ENCODE results near the gene GAB2.

The GAB2 gene

GRCh38 chr11:78217650-78218541 lies 199.7 kb downstream of the GAB2 start:
- DNase-seq: no peak

GRCh38 chr11:78216571-78217287 lies 200.9 kb downstream of the GAB2 start:
- no peak for DNase-seq

DNA sequence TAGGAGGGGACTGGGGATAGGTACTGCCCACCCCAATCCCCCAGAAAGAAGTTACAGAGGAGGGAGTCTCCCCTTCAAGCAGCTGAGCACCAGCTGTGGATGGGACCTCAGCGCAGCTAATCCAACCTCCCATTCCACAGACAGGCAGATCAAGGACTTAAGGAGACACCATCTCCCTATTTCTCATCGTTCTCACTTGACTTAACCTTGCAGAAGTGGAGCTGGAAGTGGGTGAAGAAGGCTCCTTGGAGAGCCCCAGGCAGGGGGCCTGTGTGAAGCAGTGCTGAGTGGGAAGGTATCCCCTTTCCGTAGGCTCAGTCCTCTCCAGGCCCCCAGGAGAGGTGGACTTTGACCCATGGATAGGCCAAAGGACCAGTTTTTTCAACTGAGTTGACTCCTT lies 201.6 kb downstream of the GAB2 start:
- no peak for DNase-seq

- no peak for DNase-seq
Observed at GRCh38 chr11:78214331-78215194, 203.1 kb downstream of the GAB2 start.

DNA sequence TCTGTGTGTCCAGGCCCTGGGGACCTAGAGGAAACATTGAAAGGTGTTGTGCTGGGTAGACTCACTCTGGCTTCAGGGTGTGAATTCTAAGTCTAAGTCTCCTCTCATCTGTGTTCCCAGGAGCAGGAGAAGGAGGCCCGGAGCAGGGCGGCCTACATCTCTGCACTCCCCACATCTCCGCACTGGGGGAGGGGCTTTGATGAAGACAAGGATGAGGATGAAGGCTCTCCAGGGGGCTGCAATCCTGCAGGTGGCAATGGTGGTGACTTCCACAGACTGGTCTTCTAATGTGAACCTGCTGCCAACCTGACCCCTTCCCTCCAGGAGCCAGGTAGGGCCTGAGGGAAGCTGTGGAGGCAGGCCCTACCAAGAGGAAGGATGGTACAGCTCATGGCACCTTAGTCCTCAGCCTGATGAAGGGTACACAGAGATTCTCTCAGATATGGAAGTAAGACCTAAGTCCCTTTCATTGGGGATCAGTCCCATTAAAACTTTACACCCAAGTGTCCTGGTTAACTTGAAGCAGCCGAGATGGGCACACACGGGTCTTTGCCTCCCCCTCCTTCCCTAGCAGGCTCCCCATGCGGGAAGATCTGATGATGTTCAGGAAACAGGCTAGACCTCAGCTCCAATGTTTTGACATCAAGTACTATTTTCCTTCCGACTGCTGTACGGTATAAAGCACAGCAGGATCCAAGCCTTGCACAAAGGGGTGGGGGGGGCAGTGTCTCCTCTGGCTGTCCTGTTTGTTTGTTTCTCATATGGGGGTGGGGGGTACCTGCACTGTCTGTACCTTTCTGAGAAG lies 203.9 kb downstream of the GAB2 start:
- DNase-seq: no peak

GRCh38 chr11:78212586-78213371 lies 204.8 kb downstream of the GAB2 start:
- no peak for DNase-seq

DNA sequence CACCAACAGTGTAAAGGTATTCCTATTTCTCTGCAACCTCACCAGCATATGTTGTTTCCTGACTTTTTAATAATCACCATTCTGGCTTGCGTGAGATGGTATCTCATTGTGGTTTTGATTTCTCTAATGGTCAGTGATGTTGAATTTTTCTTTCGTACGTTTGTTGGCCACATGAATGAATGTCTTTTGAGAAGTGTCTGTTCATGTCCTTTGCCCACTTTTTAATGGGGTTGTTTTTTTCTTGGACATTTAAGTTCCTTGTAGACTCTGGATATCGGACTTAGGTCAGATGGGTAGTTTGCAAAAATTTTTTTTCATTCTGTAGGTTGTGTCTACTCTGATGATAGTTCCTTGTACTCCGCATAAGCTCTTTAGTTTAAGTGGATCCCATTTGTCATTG lies 206.1 kb downstream of the GAB2 start:
- DNase-seq: no peak

DNA sequence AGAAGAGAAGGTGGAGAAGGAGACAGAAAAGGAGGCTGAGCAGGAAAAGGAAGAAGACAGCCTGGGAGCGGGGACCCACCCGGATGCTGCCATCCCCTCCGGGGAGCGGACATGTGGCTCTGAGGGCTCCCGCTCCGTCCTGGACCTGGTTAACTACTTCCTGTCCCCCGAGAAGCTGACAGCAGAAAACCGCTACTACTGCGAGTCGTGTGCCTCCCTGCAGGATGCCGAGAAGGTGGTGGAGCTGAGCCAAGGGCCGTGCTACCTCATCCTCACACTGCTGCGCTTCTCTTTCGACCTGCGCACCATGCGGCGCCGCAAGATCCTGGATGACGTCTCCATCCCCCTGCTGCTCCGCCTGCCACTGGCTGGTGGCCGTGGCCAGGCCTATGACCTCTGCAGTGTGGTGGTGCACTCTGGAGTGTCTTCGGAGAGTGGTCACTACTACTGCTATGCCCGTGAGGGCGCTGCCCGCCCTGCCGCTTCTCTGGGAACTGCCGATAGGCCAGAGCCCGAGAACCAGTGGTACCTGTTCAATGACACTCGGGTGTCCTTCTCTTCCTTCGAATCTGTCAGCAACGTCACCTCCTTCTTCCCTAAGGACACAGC lies 207.5 kb downstream of the GAB2 start:
- DNase-seq: no peak

DNA sequence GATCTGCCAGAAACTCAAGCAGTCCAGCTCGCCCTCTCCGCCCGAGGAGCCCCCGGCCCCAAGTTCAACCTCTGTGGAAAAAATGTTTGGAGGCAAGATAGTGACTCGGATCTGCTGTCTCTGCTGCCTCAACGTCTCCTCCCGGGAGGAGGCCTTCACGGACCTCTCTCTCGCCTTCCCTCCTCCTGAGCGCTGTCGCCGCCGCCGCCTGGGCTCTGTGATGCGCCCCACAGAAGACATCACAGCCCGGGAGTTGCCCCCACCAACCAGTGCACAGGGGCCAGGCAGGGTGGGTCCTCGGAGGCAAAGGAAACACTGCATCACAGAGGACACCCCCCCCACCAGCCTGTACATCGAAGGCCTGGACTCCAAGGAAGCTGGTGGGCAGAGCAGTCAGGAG lies 208.1 kb downstream of the GAB2 start:
- DNase-seq: no peak

GRCh38 chr11:78208257-78209165 lies 209.1 kb downstream of the GAB2 start:
- no peak for DNase-seq

DNA sequence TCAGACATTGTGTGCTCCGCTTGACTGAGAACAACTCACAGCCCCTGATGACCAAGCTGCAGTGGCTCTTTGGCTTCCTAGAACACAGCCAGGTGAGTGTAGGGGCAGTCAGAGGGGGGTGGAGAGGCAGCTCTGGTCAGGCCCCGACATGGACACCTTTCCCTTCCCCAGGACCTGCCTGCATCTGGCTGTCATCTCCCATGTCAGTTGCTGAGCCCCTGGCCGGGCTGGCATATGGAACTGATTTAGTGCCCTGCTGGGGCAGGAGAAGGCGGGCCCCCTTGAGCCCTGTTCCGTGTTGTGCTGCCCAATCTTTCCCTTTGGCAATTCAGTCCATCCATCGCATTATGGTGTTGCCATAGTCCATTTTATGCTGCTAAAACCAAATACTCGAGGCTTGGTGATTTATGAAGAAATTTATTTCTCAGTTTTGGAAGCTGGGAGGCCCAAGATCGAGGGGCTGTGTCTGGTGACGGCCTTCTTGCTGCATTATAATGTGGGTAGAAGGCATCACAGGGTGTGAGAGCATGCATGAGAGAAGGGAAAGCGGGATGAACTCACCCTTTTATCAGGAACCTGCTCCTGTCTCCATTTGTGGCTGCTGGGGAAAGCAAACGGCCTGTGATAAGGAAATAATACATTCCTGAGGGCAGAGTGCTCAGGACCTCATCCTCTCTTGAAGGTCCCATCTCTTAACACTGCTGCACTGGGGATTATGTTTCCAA lies 209.9 kb downstream of the GAB2 start:
- DNase-seq: no peak

DNA sequence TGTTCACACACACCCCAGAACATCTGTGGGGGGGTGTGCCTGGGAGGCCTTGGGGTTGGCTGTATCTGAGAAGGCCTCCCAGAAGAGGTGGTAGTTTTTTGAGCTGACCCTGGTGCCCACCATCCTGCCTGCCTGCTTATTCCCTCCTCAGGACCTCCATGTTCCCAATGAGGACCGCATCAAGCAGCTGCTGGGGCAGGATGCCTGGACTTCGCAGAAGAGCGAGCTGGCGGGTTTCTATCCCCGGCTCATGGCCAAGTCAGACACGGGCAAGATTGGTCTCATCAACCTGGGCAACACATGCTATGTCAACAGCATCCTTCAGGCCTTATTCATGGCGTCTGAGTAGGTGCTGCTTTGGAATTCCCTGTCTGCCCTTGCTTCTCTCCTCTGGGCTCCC lies 211.9 kb downstream of the GAB2 start:
- no peak for DNase-seq

DNA sequence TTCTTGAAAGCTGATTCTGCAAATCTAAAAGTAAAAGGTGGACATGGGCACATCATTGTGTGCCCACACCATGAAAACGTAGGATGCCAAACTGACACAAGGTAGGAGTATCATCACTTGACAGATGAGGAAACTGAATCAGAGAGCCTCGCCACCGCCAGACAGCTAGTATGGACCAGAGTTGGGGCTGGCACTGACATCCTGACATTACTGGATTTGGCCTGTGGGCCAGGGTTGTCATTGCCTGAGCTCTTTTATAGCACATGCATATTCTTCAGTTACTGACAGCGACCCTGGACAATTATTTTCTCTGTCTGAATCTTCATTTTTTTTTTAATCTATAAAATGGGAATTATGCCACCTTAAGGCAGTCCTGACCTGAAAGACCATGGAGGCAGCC lies 212.4 kb downstream of the GAB2 start:
- DNase-seq: no peak

GRCh38 chr11:78203184-78203583 lies 214.4 kb downstream of the GAB2 start:
- no peak for DNase-seq

DNA sequence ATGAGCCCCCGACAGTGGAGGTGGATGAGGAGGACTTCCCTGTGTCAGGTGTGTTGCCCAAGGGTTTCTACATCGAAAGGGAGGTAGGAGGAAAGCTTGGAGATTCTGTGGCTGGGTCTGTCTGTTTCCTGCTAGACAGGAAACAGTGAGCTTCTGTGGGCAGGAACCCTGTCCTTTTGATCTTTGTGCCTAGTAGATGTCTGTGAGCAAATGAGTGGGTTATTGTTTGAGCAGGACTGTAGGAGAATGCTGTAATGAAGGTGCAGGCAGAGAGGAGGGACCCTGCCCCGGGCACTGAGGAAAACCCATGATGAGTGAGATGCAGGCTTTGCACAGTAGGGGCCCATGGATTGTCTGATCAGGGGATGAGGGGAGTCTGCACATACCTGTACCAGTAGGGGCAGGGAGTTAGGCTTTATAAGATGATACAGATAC lies 214.9 kb downstream of the GAB2 start:
- DNase-seq: no peak

DNA sequence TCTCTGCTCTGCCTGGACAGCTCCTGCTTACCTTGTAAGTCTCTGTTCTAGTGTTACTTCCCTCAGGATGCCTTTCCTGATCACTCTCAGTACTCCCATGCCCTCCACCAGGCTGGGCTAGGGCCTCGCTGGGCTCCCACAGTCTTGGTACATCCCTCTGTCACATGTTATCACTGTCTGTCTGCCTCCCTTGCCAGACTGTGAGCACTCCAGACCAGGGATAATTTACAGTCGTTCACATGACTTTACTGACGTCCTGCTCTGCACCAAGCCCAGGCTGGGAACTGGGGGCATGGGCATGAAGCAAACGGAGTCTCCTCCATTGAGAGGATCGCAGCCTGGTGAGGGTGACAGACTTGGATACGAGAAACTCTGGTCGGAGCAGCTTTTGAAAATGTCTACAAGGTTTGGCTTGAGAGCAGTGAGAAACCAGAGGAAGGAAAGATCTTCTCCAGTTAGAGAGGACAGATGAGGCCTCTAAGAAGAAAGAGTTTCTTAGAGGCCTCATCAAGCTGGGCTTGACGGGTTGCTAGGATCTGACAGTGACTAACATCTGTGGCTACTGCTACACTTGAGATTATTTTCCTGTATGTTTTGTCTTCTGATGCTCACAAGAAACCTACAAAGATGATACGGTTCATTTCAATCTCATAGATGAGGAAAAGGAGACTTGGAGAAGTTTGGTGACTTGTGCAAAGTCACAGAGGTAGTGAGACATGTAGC lies 216.4 kb downstream of the GAB2 start:
- DNase-seq: no peak

DNA sequence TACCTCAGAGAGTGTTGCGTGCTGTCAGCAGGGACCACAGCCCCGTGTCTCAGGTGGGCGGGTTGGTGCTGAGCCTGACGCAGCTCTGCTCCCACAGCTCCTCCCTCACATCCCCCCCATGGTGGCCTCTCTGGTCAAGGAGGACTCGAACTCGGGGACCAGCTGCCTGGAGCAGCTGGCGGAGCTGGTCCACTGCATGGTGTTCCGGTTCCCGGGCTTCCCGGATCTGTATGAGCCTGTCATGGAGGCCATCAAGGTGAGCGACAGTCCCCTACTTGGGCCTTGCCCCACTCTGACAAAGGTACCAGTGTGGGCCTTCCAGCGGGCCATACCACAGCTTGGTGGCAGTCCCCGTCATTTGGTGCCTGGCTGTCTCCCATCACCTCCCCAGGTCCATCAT lies 217.1 kb downstream of the GAB2 start:
- no peak for DNase-seq

DNA sequence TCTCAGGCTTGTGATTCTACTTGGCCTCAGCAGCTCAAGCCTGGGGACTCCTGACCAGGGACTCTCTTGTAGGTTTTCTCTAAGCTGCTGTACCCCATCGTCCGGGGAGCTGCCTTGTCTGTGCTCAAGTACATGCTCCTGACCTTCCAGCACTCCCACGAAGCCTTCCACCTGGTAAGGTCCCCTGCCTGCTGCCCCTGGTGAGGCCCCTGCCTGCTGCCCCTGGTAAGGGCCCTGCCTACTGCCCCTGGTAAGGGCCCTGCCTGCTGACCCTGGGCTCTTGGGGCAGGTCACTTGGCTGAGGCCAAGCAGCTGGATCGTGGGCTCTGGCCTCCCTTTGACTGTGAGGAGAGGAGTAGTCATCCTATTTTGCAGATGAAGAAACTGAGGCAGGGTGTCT lies 217.6 kb downstream of the GAB2 start:
- no peak for DNase-seq

- no peak for DNase-seq
Observed at GRCh38 chr11:78199653-78200015, 218.0 kb downstream of the GAB2 start.
